ENCODE measurements around the gene AKR1B1.

The AKR1B1 gene

GRCh38 chr7:134468475-134468874 is 9.6 kb upstream of the AKR1B1 start:
- DNase-seq: no peak

GRCh38 chr7:134468054-134468453 is 9.2 kb upstream of the AKR1B1 start:
- no peak for DNase-seq

GRCh38 chr7:134465491-134465890 is 6.6 kb upstream of the AKR1B1 start:
- DNase-seq: no peak

GRCh38 chr7:134464496-134464895 is 5.6 kb upstream of the AKR1B1 start:
- DNase-seq: no peak

GRCh38 chr7:134463751-134464150 is 4.9 kb upstream of the AKR1B1 start:
- DNase-seq: no peak

- DNase-seq: no peak
These were observed 3.5 kb upstream of the AKR1B1 start for GRCh38 chr7:134462337-134462925.

- no peak for DNase-seq
These were observed 3.0 kb upstream of the AKR1B1 start for GRCh38 chr7:134461916-134462315.

GRCh38 chr7:134459981-134460380 is 1.1 kb upstream of the AKR1B1 start:
- no peak for DNase-seq

- peak; percentile 36 for DNase-seq
These were observed 527 bp downstream of the AKR1B1 start for GRCh38 chr7:134458341-134458805.

GRCh38 chr7:134457210-134457609 is 1.7 kb downstream of the AKR1B1 start:
- no peak for DNase-seq

GRCh38 chr7:134454277-134454676 is 4.6 kb downstream of the AKR1B1 start:
- DNase-seq: no peak

- DNase-seq: no peak
These were observed 5.4 kb downstream of the AKR1B1 start for GRCh38 chr7:134453518-134453917.

GRCh38 chr7:134452991-134453473 is 5.9 kb downstream of the AKR1B1 start:
- DNase-seq: no peak

- no peak for DNase-seq
These were observed 6.5 kb downstream of the AKR1B1 start for GRCh38 chr7:134452419-134452838.

GRCh38 chr7:134451656-134452055 is 7.2 kb downstream of the AKR1B1 start:
- DNase-seq: no peak

- DNase-seq: no peak
These were observed 8.5 kb downstream of the AKR1B1 start for GRCh38 chr7:134450294-134451000.

GRCh38 chr7:134449680-134450079 is 9.2 kb downstream of the AKR1B1 start:
- no peak for DNase-seq

GRCh38 chr7:134448356-134449229 is 10.3 kb downstream of the AKR1B1 start:
- DNase-seq: no peak

GRCh38 chr7:134447383-134447782 is 11.5 kb downstream of the AKR1B1 start:
- no peak for DNase-seq

- DNase-seq: no peak
These were observed 12.0 kb downstream of the AKR1B1 start for GRCh38 chr7:134446923-134447322.

- DNase-seq: no peak
These were observed 12.5 kb downstream of the AKR1B1 start for GRCh38 chr7:134446446-134446845.

GRCh38 chr7:134444961-134445315 is 14.0 kb downstream of the AKR1B1 start:
- no peak for DNase-seq

- DNase-seq: no peak
These were observed 14.5 kb downstream of the AKR1B1 start for GRCh38 chr7:134444198-134444960.

All from GDM1 (cell line).